ENCODE data around the gene TOMM22. TPM values are rescaled to one million over a fixed set of nuclear protein-coding genes. Genes with fewer than 3 reads are reported as not detected.

TOMM22 gene
- total RNA-seq, 1 donor from 2014 or later: 54.7 TPM

DNA sequence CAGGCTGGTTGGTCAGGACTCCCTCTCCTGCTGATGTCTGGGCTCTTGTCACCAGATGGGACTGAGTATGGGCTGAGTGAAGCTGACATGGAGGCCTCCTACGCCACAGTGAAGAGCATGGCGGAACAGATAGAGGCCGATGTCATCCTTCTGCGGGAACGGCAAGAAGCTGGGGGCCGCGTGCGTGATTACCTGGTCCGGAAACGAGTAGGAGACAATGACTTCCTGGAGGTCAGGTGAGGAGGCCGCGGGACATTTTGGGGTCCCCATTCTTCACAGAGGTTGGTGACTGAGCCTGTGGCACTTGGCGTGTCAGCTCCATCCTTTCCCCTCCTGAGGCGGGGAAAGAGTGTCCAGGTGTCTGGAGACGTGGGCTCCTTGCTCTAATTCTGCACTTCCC lies 34.1 kb downstream of the TOMM22 start:
- no peak for DNase-seq

DNA sequence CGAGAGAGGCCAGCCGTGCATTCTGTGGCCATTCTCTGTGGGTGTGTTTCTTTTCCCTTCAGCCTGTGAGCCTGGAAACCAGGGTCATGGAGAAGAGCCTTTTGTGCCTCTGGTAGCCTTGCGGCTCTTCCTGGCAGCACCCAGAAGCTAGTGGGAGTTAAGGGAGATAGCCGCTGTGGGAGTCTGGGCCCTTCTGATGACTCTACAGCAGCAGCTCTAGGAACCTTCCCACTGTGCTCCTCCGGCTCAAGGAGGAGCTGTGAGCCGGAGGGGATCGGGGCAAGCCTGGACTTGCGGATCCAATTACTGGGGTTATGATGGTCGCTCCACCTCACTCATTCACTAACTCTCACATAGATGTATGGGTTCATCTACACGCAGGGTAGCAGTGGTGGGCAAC lies 34.5 kb downstream of the TOMM22 start:
- no peak for DNase-seq

- DNase-seq: no peak
Measured at GRCh38 chr22:38716826-38717225, 35.1 kb downstream of the TOMM22 start.

- DNase-seq: no peak
Measured at GRCh38 chr22:38717244-38717643, 35.5 kb downstream of the TOMM22 start.

- DNase-seq: peak; percentile 36
Measured at GRCh38 chr22:38718414-38718813, 36.7 kb downstream of the TOMM22 start.

DNA sequence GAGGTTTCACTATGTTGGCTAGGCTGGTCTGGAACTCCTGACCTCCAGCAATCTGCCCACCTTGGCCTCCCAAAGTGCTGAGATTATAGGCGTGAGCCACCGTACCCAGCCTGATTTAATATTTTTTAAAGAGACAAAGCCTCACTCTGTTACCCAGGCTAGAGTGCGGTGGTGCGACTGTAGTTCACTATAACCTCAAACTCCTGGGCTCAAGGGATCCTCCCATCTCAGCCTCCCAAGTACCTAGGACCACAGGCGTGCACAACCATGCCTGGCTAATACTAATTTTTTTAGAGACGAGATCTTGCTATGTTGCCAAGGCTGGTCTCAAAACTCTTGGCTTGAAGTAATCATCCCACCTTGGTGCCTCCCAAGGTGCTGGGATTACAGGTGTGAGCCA lies 37.4 kb downstream of the TOMM22 start:
- DNase-seq: no peak

GRCh38 chr22:38720350-38720749 lies 38.6 kb downstream of the TOMM22 start:
- no peak for DNase-seq

GRCh38 chr22:38721551-38721950 lies 39.8 kb downstream of the TOMM22 start:
- DNase-seq: no peak

DNA sequence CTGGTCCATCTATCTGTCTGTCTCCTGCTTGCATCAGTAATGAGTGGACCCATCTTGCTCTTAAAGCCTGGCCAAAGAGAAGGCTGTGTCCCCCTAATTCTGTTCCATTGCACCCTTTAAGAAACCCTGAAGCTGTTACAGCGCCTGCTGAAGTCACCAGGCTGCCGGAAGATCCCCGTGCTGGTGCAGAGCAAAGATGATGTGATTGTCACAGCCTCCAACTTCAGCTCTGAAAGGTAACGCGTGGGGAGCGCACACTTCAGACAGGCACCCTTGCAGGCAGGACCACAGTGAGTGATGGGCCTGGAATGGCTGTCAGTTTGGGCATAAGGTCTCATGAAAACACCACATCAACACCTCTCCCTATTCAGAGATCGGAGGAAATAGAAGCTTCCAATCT lies 42.4 kb downstream of the TOMM22 start:
- DNase-seq: no peak

DNA sequence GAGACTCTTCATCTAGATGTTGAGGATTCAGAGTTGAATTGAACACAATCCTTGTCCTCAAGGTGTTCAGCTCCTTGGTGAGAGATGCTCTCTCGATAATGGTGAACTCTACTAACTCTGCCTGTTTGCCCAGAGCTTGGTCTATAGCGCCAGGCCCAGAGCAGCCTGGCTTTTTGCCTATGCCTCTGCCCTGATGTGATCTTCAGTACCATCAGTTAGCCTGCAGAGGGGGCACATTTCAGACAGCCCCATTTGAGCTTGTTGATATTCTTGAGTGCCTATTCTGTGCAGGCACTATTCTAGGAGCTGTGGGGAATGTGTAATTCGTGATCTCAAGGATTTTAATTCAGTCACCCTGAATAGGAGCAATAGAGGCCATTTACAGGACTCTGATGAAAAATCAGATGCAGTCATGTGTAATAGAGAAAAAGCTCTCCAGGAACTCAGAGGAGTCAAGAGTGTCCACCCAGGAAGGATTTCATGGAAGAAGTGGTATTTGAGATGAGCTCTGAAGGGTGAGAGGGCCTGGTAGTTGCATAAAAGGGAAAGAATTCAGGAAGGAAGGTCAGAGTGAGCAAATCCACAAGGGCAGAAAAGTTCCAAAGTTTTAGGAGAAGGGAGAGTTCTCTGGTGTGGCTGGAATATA lies 43.3 kb downstream of the TOMM22 start:
- DNase-seq: no peak

GRCh38 chr22:38725900-38726655 lies 44.3 kb downstream of the TOMM22 start:
- no peak for DNase-seq

DNA sequence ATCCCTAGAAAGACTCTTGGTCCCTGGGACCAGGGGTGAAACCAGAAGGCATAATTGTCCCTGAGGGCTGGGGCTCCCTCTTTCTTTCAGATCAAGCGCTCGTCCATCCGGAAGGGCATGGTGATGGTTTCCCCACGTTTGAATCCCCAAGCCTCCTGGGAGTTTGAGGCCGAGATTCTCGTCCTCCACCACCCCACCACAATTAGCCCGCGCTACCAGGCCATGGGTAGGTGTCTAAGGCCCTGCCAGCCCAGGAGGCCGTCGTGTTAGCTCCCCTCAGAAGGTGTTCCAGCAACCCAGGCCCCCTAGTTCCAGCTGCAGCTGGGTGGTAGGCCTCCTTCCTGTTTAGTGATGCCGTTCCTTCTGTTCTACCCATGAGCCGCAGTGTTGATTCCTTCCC lies 45.4 kb downstream of the TOMM22 start:
- no peak for DNase-seq

- no peak for DNase-seq
Measured at GRCh38 chr22:38727530-38728451, 46.0 kb downstream of the TOMM22 start.

GRCh38 chr22:38728871-38729796 lies 47.4 kb downstream of the TOMM22 start:
- no peak for DNase-seq

DNA sequence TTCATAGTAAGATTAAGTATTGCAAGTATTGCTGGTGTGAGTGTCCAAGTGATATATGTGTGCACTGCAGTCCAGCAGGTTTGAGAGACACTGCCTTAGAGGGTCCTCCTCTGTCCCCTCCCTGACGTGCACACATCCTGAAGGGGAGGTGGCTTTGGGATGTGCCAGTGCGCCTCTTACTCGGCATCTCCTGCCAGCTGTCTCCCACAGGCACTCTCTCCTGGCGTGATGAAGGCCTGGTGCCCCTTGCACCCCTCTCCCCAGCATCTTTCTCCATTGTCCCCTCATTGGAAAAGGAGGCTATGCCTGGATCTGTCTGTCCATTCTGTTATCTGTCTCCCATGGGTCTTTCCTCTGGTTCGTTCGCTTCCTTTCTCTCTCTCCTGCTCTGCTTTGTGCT lies 48.2 kb downstream of the TOMM22 start:
- no peak for DNase-seq

DNA sequence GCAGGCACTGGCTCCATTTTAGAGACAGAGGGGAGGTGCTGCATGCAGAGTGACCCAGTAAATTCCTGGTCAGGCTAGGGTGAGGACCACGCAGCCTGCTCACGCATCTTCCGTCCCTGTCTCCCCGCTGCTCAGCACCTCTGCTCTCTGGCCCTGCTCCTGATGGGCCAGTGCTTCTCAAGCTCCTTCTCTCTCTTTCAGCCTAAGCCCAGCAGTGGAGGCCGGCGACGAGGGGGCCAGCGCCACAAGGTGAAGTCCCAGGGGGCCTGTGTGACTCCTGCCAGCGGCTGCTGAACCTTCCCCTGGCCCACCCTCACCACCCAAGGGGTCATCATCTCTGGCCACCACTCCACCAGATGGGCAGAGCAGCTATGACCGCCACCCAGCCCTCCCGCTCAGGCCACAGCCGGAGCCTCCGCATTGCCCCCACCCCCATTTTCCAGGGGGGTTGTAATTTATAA lies 48.7 kb downstream of the TOMM22 start:
- DNase-seq: no peak

DNA sequence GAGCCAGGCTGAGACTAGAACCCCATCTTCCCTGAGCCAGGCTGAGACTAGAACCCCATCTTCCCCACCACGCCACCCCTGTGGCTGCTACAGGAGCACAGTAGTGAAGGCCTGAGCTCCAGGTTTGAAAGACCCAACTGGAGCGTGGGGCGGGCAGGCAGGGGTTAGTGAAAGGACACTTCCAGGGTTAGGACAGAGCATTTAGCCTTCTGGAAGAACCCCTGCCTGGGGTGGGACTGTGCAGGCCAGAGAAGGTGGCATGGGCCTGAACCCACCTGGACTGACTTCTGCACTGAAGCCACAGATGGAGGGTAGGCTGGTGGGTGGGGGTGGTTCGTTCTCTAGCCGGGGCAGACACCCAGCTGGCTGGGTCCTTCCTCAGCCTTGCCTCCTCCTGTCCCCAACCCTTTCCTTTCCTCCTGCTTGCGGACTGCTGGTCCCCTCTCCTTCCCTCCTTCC lies 50.0 kb downstream of the TOMM22 start:
- DNase-seq: no peak

DNA sequence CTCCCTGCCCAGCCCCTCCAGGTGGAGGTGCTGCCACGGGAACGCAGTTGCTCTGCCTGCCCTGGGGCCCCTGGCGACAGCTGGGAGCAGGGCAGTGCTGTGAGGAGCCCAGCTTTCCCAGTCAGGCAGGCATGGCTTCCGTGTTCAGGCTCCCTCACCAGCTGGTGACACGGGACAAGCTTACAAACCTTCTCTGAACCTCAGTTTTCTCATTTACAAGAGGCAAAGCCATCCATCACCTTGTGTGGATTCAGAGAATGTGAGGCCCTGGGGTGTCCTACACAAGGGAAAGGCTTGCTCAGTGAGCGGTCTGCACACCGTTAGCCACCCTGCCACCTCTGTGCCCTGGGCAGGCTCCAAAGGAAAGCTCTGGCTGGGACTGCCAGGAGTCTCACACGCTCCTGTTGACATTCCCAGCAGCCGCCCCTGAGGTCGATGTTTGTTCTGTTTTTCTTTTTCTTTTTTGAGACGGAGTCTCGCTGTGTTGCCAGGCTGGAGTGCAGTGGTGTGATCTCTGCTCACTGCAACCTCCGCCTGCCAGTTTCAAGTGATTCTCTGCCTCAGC lies 50.6 kb downstream of the TOMM22 start:
- DNase-seq: no peak

- no peak for DNase-seq
Measured at GRCh38 chr22:38733329-38733723, 51.6 kb downstream of the TOMM22 start.

- DNase-seq: peak; percentile 79
Measured at GRCh38 chr22:38733724-38734381, 52.1 kb downstream of the TOMM22 start.
